Measurements from ENCODE around the gene WTAP.
A peak's percentile ranks its signal among the peaks of the same experiment; 100 is the strongest.
"Not testable (repeated sequence)": the region's sequence is repeated elsewhere in the genome, so short reads cannot be mapped to it uniquely, and the experiment has no call there.

The WTAP gene

GRCh38 chr6:159726918-159727716 is at the start of gene WTAP:
WTAP (plus strand) TSS chr6:159727506; CDS start chr6:159736266, 8,760 bp downstream.
- DNase-seq (ENCODE audit: low read depth in 2 of 2): peak; percentile 82 to 85

GRCh38 chr6:159677506-159678165 is 49.7 kb upstream of the WTAP start:
- DNase-seq (ENCODE audit: low read depth in 2 of 2): no peak

GRCh38 chr6:159678574-159678973 is 48.7 kb upstream of the WTAP start:
- no peak for DNase-seq (ENCODE audit: low read depth in 2 of 2)

GRCh38 chr6:159679091-159680077 is 47.9 kb upstream of the WTAP start:
- no peak for DNase-seq (ENCODE audit: low read depth in 2 of 2)

- DNase-seq (ENCODE audit: low read depth in 2 of 2): no peak
Measured at GRCh38 chr6:159680104-159680503, 47.2 kb upstream of the WTAP start.

- DNase-seq (ENCODE audit: low read depth in 2 of 2): no peak
Measured at GRCh38 chr6:159681191-159681880, 46.0 kb upstream of the WTAP start.

- DNase-seq (ENCODE audit: low read depth in 2 of 2): no peak
Measured at GRCh38 chr6:159682295-159682694, 45.0 kb upstream of the WTAP start.

GRCh38 chr6:159682810-159683209 is 44.5 kb upstream of the WTAP start:
- DNase-seq (ENCODE audit: low read depth in 2 of 2): no peak

GRCh38 chr6:159684013-159684304 is 43.3 kb upstream of the WTAP start:
- DNase-seq (ENCODE audit: low read depth in 2 of 2): no peak

GRCh38 chr6:159686040-159686439 is 41.3 kb upstream of the WTAP start:
- DNase-seq (ENCODE audit: low read depth in 2 of 2): no peak

GRCh38 chr6:159686703-159687102 is 40.6 kb upstream of the WTAP start:
- DNase-seq (ENCODE audit: low read depth in 2 of 2): no peak

- no peak for DNase-seq (ENCODE audit: low read depth in 2 of 2)
Measured at GRCh38 chr6:159687341-159687740, 40.0 kb upstream of the WTAP start.

- DNase-seq (ENCODE audit: low read depth in 2 of 2): no peak
Measured at GRCh38 chr6:159688266-159688905, 38.9 kb upstream of the WTAP start.

GRCh38 chr6:159689001-159689400 is 38.3 kb upstream of the WTAP start:
- DNase-seq (ENCODE audit: low read depth in 2 of 2): no peak

GRCh38 chr6:159690135-159690534 is 37.2 kb upstream of the WTAP start:
- DNase-seq (ENCODE audit: low read depth in 2 of 2): not testable (repeated sequence)

GRCh38 chr6:159691133-159691962 is 36.0 kb upstream of the WTAP start:
- peak; percentile 54 to 60 for DNase-seq (ENCODE audit: low read depth in 2 of 2)

- DNase-seq (ENCODE audit: low read depth in 2 of 2): no peak
Measured at GRCh38 chr6:159691963-159692287, 35.4 kb upstream of the WTAP start.

GRCh38 chr6:159692303-159693127 is 34.8 kb upstream of the WTAP start:
- DNase-seq (ENCODE audit: low read depth in 2 of 2): no peak

- DNase-seq (ENCODE audit: low read depth in 2 of 2): no peak
Measured at GRCh38 chr6:159693128-159693893, 34.0 kb upstream of the WTAP start, which contains the start of gene SOD2. SOD2 (minus strand) TSS chr6:159693241; CDS start chr6:159693167, 74 bp downstream.

Measured in fibroblast of skin of left biceps (primary cell).